ENCODE data around the gene ABI3BP.

Gene ABI3BP

DNA sequence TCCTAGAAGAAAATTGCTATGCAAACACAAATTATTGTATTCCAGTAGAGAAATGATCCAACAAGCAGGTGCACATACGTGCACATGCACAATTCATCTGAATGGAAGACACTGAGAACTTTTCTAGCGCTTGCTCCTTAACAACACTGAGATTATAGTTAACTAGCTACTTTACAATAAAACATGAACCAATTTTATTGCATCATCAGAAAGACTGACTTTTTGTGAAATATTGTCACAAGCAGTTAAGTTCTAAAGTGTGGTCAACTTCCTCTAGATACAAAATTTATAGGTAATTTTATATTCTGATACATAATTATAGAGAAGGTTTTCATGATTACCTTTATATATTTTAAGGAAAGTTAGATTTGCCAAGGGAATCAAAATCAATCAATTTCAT, 135.4 kb downstream of the ABI3BP start:
- Histone ChIP-seq H3K9me3 (ENCODE audit: low read length) (no peaks in the 10 kb centered on the region), H3K4me1 (ENCODE audit: insufficient read depth, low read length) (no peaks in the 10 kb centered on the region), H3K9ac (ENCODE audit: low read length) (no peak overlapping the region), H3K27me3 (ENCODE audit: control insufficient read depth in 1 of 2, insufficient read depth in 2 of 2, low read length in 2 of 2) (no peaks in the 10 kb centered on the region), H3K27ac (ENCODE audit: low read depth, low read length) (no peak overlapping the region), H3K4me3 (ENCODE audit: low read depth in 1 of 2, low read length in 2 of 2) (no peak overlapping the region), H3K36me3 (ENCODE audit: insufficient read depth, low read length) (peaks cover 5% of the 10 kb centered on the region)

DNA sequence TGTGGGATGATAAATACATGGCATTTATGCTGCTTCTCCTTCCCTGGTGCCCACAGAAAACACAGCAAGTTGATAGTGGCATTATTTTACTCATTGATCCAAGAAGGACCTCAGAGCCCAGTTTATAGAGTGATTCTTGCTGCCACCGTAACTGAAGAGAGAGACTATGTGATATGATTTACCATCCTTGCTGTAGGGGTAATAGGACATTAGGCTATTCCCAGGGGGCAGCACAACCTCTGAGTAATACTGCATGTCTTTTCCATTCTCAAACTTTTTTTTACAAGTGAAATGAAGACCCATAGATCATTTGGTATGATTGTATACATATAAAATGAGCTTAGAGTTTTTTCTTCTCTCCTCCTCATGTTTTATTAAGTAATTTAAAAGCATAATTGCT, 136.4 kb downstream of the ABI3BP start:
- Histone ChIP-seq H3K4me3 (ENCODE audit: low read depth in 1 of 2, low read length in 2 of 2) (no peak overlapping the region), H3K4me1 (ENCODE audit: insufficient read depth, low read length) (no peaks in the 10 kb centered on the region), H3K27me3 (ENCODE audit: control insufficient read depth in 1 of 2, insufficient read depth in 2 of 2, low read length in 2 of 2) (no peaks in the 10 kb centered on the region), H3K27ac (ENCODE audit: low read depth, low read length) (no peak overlapping the region), H3K9me3 (ENCODE audit: low read length) (no peaks in the 10 kb centered on the region), H3K36me3 (ENCODE audit: insufficient read depth, low read length) (peaks cover 4% of the 10 kb centered on the region), H3K9ac (ENCODE audit: low read length) (no peak overlapping the region)

DNA sequence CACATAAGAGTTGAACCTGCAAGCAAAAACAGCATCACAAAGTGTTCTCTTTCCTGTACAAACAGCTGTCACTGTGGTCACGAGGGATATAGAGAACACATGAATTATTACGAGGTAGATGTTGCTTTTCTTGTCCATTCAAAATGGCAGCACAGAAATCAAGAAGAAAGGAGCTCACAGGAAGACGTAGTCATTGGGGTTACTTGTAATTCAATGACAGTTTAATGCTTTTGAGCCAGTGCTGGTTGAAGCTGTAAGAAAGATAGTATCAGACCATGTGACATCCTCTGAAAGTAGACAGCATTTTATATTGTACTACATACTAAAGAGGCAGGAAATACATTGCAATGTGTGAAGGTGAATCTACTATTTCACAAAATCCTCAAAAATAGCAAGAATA, 140.4 kb downstream of the ABI3BP start:
- Histone ChIP-seq H3K27me3 (ENCODE audit: control insufficient read depth in 1 of 2, insufficient read depth in 2 of 2, low read length in 2 of 2) (no peaks in the 10 kb centered on the region), H3K9ac (ENCODE audit: low read length) (no peak overlapping the region), H3K4me1 (ENCODE audit: insufficient read depth, low read length) (no peaks in the 10 kb centered on the region)

DNA sequence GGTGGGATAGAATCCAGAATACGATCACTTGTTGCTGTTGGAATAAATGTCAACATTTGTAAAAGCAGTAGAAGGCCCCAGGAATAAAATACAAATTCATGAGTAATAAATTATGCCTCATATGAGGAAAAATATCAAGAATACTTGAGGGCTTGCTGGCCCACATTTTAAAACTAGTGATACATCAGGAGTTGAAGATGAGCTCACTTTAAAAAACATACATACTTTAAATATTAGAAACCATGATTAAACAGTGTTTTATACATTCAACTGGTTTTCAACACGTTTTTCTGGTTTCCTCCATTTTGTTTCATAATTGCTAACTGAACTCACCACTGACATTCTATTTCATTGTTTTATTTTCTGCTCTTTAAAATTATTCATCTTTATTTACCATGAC, 142.5 kb downstream of the ABI3BP start:
- Histone ChIP-seq H3K4me3 (ENCODE audit: low read depth in 1 of 2, low read length in 2 of 2) (no peak overlapping the region), H3K9ac (ENCODE audit: low read length) (no peak overlapping the region), H3K27me3 (ENCODE audit: control insufficient read depth in 1 of 2, insufficient read depth in 2 of 2, low read length in 2 of 2) (no peaks in the 10 kb centered on the region), H3K4me1 (ENCODE audit: insufficient read depth, low read length) (no peaks in the 10 kb centered on the region), H3K27ac (ENCODE audit: low read depth, low read length) (no peak overlapping the region), H3K36me3 (ENCODE audit: insufficient read depth, low read length) (peaks cover 4% of the 10 kb centered on the region), H3K9me3 (ENCODE audit: low read length) (no peaks in the 10 kb centered on the region)

More for the DNA sequence above, 140.4 kb downstream of the ABI3BP start:
- H3K27ac ChIP-seq (ENCODE audit: low read depth, low read length) = no peak overlapping the region
- H3K4me3 ChIP-seq (ENCODE audit: low read depth in 1 of 2, low read length in 2 of 2) = no peak overlapping the region
- H3K9me3 ChIP-seq (ENCODE audit: low read length) = no peaks in the 10 kb centered on the region
- H3K36me3 ChIP-seq (ENCODE audit: insufficient read depth, low read length) = peaks cover 4% of the 10 kb centered on the region

DNA sequence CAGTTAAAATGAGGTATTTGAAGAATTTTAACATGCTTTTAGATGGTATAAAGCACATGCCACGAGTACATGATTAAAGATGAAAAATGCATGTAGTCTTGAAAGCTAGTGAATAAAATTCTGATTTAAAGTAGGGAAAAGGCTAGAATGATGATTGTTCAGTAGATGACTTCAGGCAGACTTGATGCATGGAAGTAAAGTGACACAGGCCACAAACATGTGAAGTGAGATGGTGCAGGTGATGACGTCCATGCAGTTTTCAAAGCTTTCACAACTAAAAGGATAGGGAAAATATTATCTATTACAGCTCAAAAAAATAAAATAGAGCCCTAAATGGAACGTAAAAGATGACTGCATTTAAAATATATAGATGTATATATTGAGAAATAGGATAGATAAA, 143.1 kb downstream of the ABI3BP start:
- no peaks in the 10 kb centered on the region for H3K9me3 ChIP-seq (ENCODE audit: low read length)
- no peak overlapping the region for H3K27ac ChIP-seq (ENCODE audit: low read depth, low read length)
- H3K27me3 ChIP-seq (ENCODE audit: control insufficient read depth in 1 of 2, insufficient read depth in 2 of 2, low read length in 2 of 2) = no peaks in the 10 kb centered on the region
- H3K36me3 ChIP-seq (ENCODE audit: insufficient read depth, low read length) = peaks cover 4% of the 10 kb centered on the region
- H3K9ac ChIP-seq (ENCODE audit: low read length) = no peak overlapping the region
- H3K4me3 ChIP-seq (ENCODE audit: low read depth in 1 of 2, low read length in 2 of 2) = no peak overlapping the region
- H3K4me1 ChIP-seq (ENCODE audit: insufficient read depth, low read length) = no peaks in the 10 kb centered on the region

DNA sequence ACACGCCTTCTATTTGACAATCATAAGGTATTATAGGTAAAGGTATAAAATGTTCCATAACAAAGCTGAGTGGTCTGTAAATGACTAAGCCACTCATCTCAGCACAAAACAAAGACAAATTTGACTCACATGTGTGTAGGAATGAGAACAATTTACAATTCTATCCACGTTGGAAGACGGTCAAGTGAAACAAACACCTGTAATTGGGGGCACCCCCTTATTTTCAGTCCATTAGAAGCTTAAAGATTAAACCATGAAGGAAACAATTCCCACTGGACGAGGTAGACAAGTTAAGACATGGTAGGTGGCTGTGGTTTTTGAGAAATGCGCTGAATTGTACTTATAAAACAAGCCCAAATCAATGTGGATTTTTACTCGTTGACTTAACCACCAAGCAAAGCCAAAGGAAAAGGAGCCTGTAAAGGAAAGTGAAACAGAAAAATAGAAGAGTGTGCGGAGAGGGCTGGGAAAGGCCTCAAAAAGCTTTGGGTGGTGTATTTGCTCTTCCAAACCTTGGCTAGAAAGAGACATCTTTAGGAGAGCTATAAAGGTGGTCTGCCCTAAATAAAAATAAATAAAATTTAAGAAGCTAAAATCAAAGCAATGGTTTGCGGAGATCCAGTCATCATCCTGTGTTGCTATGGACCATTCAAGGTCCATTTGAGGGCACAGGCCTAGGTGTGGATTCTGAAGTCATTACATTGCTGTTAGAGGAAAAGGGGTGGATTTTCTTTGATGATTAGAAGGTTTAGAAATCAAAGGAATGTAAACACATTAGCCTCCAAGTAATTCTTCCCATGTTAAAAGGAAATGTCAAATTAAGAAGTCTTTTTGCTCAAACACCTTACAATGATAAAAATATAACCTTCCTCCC, 148.9 kb downstream of the ABI3BP start:
- H3K27ac ChIP-seq (ENCODE audit: low read depth, low read length) = no peak overlapping the region
- no peaks in the 10 kb centered on the region for H3K9me3 ChIP-seq (ENCODE audit: low read length)
- no peak overlapping the region for H3K4me3 ChIP-seq (ENCODE audit: low read depth in 1 of 2, low read length in 2 of 2)
- H3K4me1 ChIP-seq (ENCODE audit: insufficient read depth, low read length) = no peaks in the 10 kb centered on the region
- no peaks in the 10 kb centered on the region for H3K36me3 ChIP-seq (ENCODE audit: insufficient read depth, low read length)
- no peak overlapping the region for H3K9ac ChIP-seq (ENCODE audit: low read length)
- H3K27me3 ChIP-seq (ENCODE audit: control insufficient read depth in 1 of 2, insufficient read depth in 2 of 2, low read length in 2 of 2) = no peaks in the 10 kb centered on the region

DNA sequence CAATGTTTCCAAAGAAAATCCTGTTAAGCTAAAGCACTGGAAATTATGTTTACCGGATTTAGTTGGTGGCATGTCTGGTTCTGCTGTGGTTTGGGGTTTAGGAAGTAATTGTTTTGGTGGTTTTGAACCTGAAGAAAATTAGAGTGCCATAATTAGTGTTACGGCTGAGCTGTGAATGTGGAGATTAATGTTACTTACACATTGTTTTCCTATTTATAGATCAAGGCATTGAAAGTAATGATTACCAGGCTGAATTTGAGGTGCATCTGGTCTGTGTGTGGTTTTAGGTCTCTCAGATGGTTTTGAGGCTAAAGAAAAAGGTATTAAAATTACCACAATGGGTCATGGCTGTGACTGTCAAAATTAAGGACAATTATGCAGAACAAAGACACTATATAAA, 155.1 kb downstream of the ABI3BP start:
- Histone ChIP-seq H3K36me3 (ENCODE audit: insufficient read depth, low read length) (no peaks in the 10 kb centered on the region), H3K4me3 (ENCODE audit: low read depth in 1 of 2, low read length in 2 of 2) (no peak overlapping the region), H3K4me1 (ENCODE audit: insufficient read depth, low read length) (no peaks in the 10 kb centered on the region), H3K9me3 (ENCODE audit: low read length) (no peaks in the 10 kb centered on the region), H3K9ac (ENCODE audit: low read length) (no peak overlapping the region), H3K27ac (ENCODE audit: low read depth, low read length) (no peak overlapping the region), H3K27me3 (ENCODE audit: control insufficient read depth in 1 of 2, insufficient read depth in 2 of 2, low read length in 2 of 2) (no peaks in the 10 kb centered on the region)

DNA sequence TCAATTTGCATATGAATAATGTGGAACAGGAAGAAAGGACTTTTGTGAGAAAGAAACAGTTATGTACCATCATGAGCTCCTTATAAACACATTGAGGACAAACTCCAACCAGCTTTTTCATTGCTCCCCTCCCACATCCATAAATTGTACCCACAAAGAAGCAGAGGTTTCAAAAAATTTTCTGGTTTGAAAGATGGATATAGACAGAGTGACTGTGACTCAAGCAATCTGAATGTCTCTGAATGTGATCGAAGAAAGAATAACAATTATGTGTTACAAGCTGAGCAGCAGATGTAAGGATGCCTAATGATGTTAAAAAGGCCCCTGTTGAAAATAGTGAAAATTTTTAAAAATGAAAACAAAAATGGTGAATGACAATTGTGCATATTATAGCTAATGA, 156.6 kb downstream of the ABI3BP start:
- H3K4me3 ChIP-seq (ENCODE audit: low read depth in 1 of 2, low read length in 2 of 2) = no peak overlapping the region
- no peak overlapping the region for H3K9ac ChIP-seq (ENCODE audit: low read length)
- no peaks in the 10 kb centered on the region for H3K27me3 ChIP-seq (ENCODE audit: control insufficient read depth in 1 of 2, insufficient read depth in 2 of 2, low read length in 2 of 2)
- peaks cover 2% of the 10 kb centered on the region for H3K36me3 ChIP-seq (ENCODE audit: insufficient read depth, low read length)
- no peaks in the 10 kb centered on the region for H3K4me1 ChIP-seq (ENCODE audit: insufficient read depth, low read length)
- H3K27ac ChIP-seq (ENCODE audit: low read depth, low read length) = no peak overlapping the region
- H3K9me3 ChIP-seq (ENCODE audit: low read length) = no peaks in the 10 kb centered on the region

DNA sequence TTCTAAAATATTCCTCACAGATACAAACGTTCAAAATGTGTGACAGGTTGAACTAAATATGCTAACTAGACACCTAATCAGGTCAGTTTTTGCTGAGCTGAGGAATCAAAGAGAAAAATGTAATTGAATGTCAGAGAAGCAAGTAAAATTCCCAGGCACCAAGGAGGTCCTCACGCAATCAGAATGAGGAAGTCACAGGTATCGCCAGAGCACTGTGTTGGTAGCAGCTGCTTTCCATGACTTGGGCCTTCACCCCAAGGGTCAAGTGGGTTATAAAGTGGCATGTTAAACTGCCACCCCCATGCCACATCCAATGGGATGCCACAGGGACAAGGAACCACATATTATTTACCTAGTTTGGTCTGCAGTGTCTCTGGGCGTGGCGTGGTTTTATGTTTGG, 158.9 kb downstream of the ABI3BP start:
- Histone ChIP-seq H3K27ac (ENCODE audit: low read depth, low read length) (no peak overlapping the region), H3K4me3 (ENCODE audit: low read depth in 1 of 2, low read length in 2 of 2) (no peak overlapping the region), H3K36me3 (ENCODE audit: insufficient read depth, low read length) (peaks cover 7% of the 10 kb centered on the region), H3K4me1 (ENCODE audit: insufficient read depth, low read length) (no peaks in the 10 kb centered on the region), H3K9me3 (ENCODE audit: low read length) (no peaks in the 10 kb centered on the region), H3K27me3 (ENCODE audit: control insufficient read depth in 1 of 2, insufficient read depth in 2 of 2, low read length in 2 of 2) (no peaks in the 10 kb centered on the region), H3K9ac (ENCODE audit: low read length) (no peak overlapping the region)

DNA sequence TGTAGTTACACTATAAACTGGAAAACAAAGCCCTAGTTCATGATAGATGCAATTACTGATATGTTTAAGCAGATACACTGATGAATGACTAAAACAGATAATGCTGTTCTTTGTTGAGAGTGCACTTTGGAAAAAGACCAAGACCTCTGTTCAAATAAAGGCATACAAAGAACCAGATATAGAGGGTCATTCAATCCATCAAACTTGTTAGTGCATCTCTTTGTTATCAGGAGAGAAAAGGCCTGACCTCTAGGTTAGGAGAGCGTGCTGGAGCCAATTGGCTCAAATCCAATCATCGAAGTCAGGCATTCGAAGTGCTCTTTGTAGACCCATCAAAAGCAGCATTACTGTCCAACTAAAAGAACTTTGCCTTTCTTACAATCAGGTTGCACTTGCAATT, 159.7 kb downstream of the ABI3BP start:
- Histone ChIP-seq H3K4me1 (ENCODE audit: insufficient read depth, low read length) (no peaks in the 10 kb centered on the region), H3K9me3 (ENCODE audit: low read length) (no peaks in the 10 kb centered on the region), H3K27me3 (ENCODE audit: control insufficient read depth in 1 of 2, insufficient read depth in 2 of 2, low read length in 2 of 2) (no peaks in the 10 kb centered on the region), H3K9ac (ENCODE audit: low read length) (no peak overlapping the region), H3K4me3 (ENCODE audit: low read depth in 1 of 2, low read length in 2 of 2) (no peak overlapping the region), H3K27ac (ENCODE audit: low read depth, low read length) (no peak overlapping the region), H3K36me3 (ENCODE audit: insufficient read depth, low read length) (peaks cover 7% of the 10 kb centered on the region)

DNA sequence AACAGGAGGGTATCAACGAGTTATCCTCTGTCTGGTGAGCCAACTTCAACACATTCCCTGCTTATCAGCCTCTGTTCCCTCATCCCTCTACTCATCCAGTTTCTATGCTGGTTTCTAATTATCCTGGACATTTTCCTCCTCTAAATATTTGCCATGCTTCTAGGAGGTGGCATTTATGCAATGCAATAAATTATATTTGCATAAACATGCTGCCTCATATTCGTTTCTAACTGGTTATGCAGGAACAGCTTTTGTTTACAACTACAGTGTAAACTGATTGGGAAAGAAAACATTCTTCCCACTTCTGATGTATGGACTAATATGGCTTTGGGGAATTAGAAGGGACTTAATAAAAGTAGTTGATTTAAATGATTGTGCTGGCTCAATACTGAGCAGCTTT, 161.6 kb downstream of the ABI3BP start:
- Histone ChIP-seq H3K27ac (ENCODE audit: low read depth, low read length) (no peak overlapping the region), H3K27me3 (ENCODE audit: control insufficient read depth in 1 of 2, insufficient read depth in 2 of 2, low read length in 2 of 2) (no peaks in the 10 kb centered on the region), H3K9me3 (ENCODE audit: low read length) (no peaks in the 10 kb centered on the region), H3K36me3 (ENCODE audit: insufficient read depth, low read length) (peaks cover 7% of the 10 kb centered on the region), H3K4me3 (ENCODE audit: low read depth in 1 of 2, low read length in 2 of 2) (no peak overlapping the region), H3K9ac (ENCODE audit: low read length) (no peak overlapping the region), H3K4me1 (ENCODE audit: insufficient read depth, low read length) (no peaks in the 10 kb centered on the region)

DNA sequence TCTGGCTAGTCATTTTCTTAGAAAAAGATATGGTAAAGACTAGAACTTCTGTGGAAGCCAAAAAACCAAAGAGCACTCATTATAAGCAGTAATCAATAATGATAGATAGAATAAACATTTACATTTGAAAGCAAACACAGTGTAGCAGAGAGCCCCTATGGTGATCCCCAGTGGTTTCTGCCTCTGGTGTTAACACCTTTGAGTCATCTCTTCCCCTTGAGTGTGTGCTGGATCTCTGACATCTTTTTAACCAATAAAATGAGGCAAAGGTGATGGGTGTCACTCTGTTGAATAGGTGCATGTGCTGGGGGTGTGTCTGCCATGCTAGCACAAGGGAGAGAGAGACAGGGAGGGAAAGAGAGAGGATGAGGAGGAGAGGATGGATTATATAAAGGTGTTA, 162.3 kb downstream of the ABI3BP start:
- Histone ChIP-seq H3K4me1 (ENCODE audit: insufficient read depth, low read length) (no peaks in the 10 kb centered on the region), H3K9ac (ENCODE audit: low read length) (no peak overlapping the region), H3K9me3 (ENCODE audit: low read length) (no peaks in the 10 kb centered on the region), H3K4me3 (ENCODE audit: low read depth in 1 of 2, low read length in 2 of 2) (no peak overlapping the region), H3K27me3 (ENCODE audit: control insufficient read depth in 1 of 2, insufficient read depth in 2 of 2, low read length in 2 of 2) (no peaks in the 10 kb centered on the region), H3K27ac (ENCODE audit: low read depth, low read length) (no peak overlapping the region), H3K36me3 (ENCODE audit: insufficient read depth, low read length) (peaks cover 7% of the 10 kb centered on the region)

Data from muscle layer of colon (tissue), 2 donors.